ACC112 (cell line): ENCODE measurements around the gene DPYSL4.
"Not testable (repeated sequence)": the region's sequence is repeated elsewhere in the genome, so short reads cannot be mapped to it uniquely, and the experiment has no call there.

Experiments used
- H2AFZ ChIP-seq: fragments of 200-600 bp; sonication (generic); one replicate; pipeline ENCODE4 v1.6.0; 2017; ENCODE audit warnings: antibody characterized with exemption, low read length; ENCODE audit not compliant: unreplicated experiment
- H3K27ac ChIP-seq: fragments of 200-600 bp; sonication (generic); 2 replicates; pipeline ENCODE4 v1.5.1; 2014; ENCODE audit warnings: low read depth, mild to moderate bottlenecking, antibody characterized with exemption, low read length, moderate library complexity
- H3K27me3 ChIP-seq: fragments of 200-600 bp; sonication (generic); 2 replicates; pipeline ENCODE4 v1.6.1; 2014; ENCODE audit warnings: mild to moderate bottlenecking, antibody characterized with exemption, low read length, moderate library complexity, mixed read lengths; ENCODE audit not compliant: insufficient read depth
- H3K36me3 ChIP-seq: fragments of 200-600 bp; sonication (generic); 2 replicates; pipeline ENCODE4 v1.6.1; 2016; ENCODE audit warnings: mild to moderate bottlenecking, antibody characterized with exemption, low read length, moderate library complexity, mixed read lengths; ENCODE audit not compliant: insufficient read depth
- H3K4me1 ChIP-seq: fragments of 200-600 bp; sonication (generic); one replicate; pipeline ENCODE4 v1.6.1; 2016; ENCODE audit warnings: low read length, mixed read lengths; ENCODE audit not compliant: insufficient read depth, unreplicated experiment, control insufficient read depth
- H3K4me3 ChIP-seq: fragments of 200-600 bp; sonication (generic); 2 replicates; pipeline ENCODE4 v1.5.1; 2014; ENCODE audit warnings: mild to moderate bottlenecking, low read depth, low read length
- H3K79me2 ChIP-seq: fragments of 200-600 bp; sonication (generic); one replicate; pipeline ENCODE4 v1.6.0; 2016; ENCODE audit warnings: low read length; ENCODE audit not compliant: control insufficient read depth, unreplicated experiment, insufficient read depth

DPYSL4 gene

GRCh38 chr10:132213917-132214316, 27.2 kb downstream of the DPYSL4 start:
- H3K27me3 ChIP-seq, result no peaks in the 10 kb centered on the region
- H3K4me3 ChIP-seq, result no peak overlapping the region
- H2AFZ ChIP-seq, result no peak overlapping the region
- H3K79me2 ChIP-seq, result no peaks in the 10 kb centered on the region
- H3K36me3 ChIP-seq, result no peaks in the 10 kb centered on the region
- no peaks in the 10 kb centered on the region for H3K4me1 ChIP-seq
- H3K27ac ChIP-seq, result no peak overlapping the region

GRCh38 chr10:132216441-132216840, 29.7 kb downstream of the DPYSL4 start:
- not testable (repeated sequence) for H3K4me3 ChIP-seq, H3K27me3 ChIP-seq, H3K79me2 ChIP-seq, H2AFZ ChIP-seq, H3K4me1 ChIP-seq, H3K27ac ChIP-seq, H3K36me3 ChIP-seq

- Histone ChIP-seq H3K4me3 (no peak overlapping the region), H2AFZ (no peak overlapping the region), H3K4me1 (no peaks in the 10 kb centered on the region)
These were observed 32.7 kb downstream of the DPYSL4 start for GRCh38 chr10:132219486-132219885.

GRCh38 chr10:132220061-132220460, 33.3 kb downstream of the DPYSL4 start:
- no peaks in the 10 kb centered on the region for H3K36me3 ChIP-seq
- no peaks in the 10 kb centered on the region for H3K4me1 ChIP-seq
- no peak overlapping the region for H3K27ac ChIP-seq
- no peaks in the 10 kb centered on the region for H3K27me3 ChIP-seq
- no peak overlapping the region for H3K4me3 ChIP-seq
- H3K79me2 ChIP-seq, result no peaks in the 10 kb centered on the region
- no peak overlapping the region for H2AFZ ChIP-seq

More at GRCh38 chr10:132219486-132219885, 32.7 kb downstream of the DPYSL4 start:
- Histone ChIP-seq H3K79me2 (no peaks in the 10 kb centered on the region), H3K27me3 (no peaks in the 10 kb centered on the region), H3K36me3 (no peaks in the 10 kb centered on the region), H3K27ac (no peak overlapping the region)

- H2AFZ ChIP-seq, H3K36me3 ChIP-seq, H3K79me2 ChIP-seq, H3K27me3 ChIP-seq, H3K27ac ChIP-seq, H3K4me1 ChIP-seq, H3K4me3 ChIP-seq: not testable (repeated sequence)
These were observed 34.2 kb downstream of the DPYSL4 start for GRCh38 chr10:132220996-132221395.

GRCh38 chr10:132222726-132223125, 36.0 kb downstream of the DPYSL4 start:
- H3K4me3 ChIP-seq, result no peak overlapping the region
- no peaks in the 10 kb centered on the region for H3K36me3 ChIP-seq
- H3K4me1 ChIP-seq, result no peaks in the 10 kb centered on the region
- no peak overlapping the region for H3K27ac ChIP-seq
- H2AFZ ChIP-seq, result no peak overlapping the region
- H3K79me2 ChIP-seq, result no peaks in the 10 kb centered on the region
- no peaks in the 10 kb centered on the region for H3K27me3 ChIP-seq

GRCh38 chr10:132223156-132223590, 36.4 kb downstream of the DPYSL4 start:
- Histone ChIP-seq H3K4me1 (no peaks in the 10 kb centered on the region), H3K36me3 (no peaks in the 10 kb centered on the region), H3K27me3 (no peaks in the 10 kb centered on the region), H3K79me2 (no peaks in the 10 kb centered on the region), H2AFZ (no peak overlapping the region), H3K27ac (no peak overlapping the region), H3K4me3 (no peak overlapping the region)

- Histone ChIP-seq H2AFZ (no peak overlapping the region), H3K27ac (no peak overlapping the region), H3K36me3 (no peaks in the 10 kb centered on the region), H3K27me3 (no peaks in the 10 kb centered on the region), H3K4me3 (no peak overlapping the region), H3K79me2 (no peaks in the 10 kb centered on the region), H3K4me1 (no peaks in the 10 kb centered on the region)
These were observed 37.0 kb downstream of the DPYSL4 start for GRCh38 chr10:132223611-132224342.

- H3K27ac ChIP-seq, result no peak overlapping the region
- H3K4me1 ChIP-seq, result no peaks in the 10 kb centered on the region
- no peak overlapping the region for H3K4me3 ChIP-seq
- H2AFZ ChIP-seq, result no peak overlapping the region
- H3K36me3 ChIP-seq, result no peaks in the 10 kb centered on the region
- H3K27me3 ChIP-seq, result no peaks in the 10 kb centered on the region
- no peaks in the 10 kb centered on the region for H3K79me2 ChIP-seq
These were observed 37.8 kb downstream of the DPYSL4 start for GRCh38 chr10:132224343-132225072.

GRCh38 chr10:132225073-132225848, 38.5 kb downstream of the DPYSL4 start:
- Histone ChIP-seq H3K79me2 (no peaks in the 10 kb centered on the region), H2AFZ (no peak overlapping the region), H3K27ac (no peak overlapping the region), H3K27me3 (no peaks in the 10 kb centered on the region), H3K36me3 (no peaks in the 10 kb centered on the region), H3K4me1 (no peaks in the 10 kb centered on the region), H3K4me3 (no peak overlapping the region)
